Liver (tissue), 9 donors: ENCODE data around the gene GMDS. TPM values are rescaled to one million over a fixed set of nuclear protein-coding genes. Genes with fewer than 3 reads are reported as not detected.

Experiments used
- DNase-seq: peaks from one replicate; pipeline ENCODE4 v3.0.0-alpha.2; 2017; ENCODE audit warnings: low spot score
- H3K27ac ChIP-seq, 2 donors: one replicate each; pipeline ENCODE4 v1.7.0; 2013; ENCODE audit warnings: inconsistent platforms in 2 of 2, low read length in 2 of 2, control low read depth in 1 of 2, low read depth in 1 of 2, mild to moderate bottlenecking in 1 of 2
- H3K27me3 ChIP-seq, 4 donors: one replicate each; pipeline versions ENCODE4 v1.6.1 to v1.7.0; 2013; ENCODE audit warnings: low read length in 3 of 4, inconsistent platforms in 1 of 4, mild to moderate bottlenecking in 1 of 4, moderate library complexity in 1 of 4; ENCODE audit not compliant: control insufficient read depth in 4 of 4, insufficient read depth in 4 of 4
- H3K36me3 ChIP-seq, 4 donors: one replicate each; pipeline versions ENCODE4 v1.6.1 to v1.7.0; 2013; ENCODE audit warnings: low read length in 3 of 4, mild to moderate bottlenecking in 3 of 4, low read depth in 1 of 4, moderate library complexity in 1 of 4; ENCODE audit not compliant: control insufficient read depth in 4 of 4, insufficient read depth in 3 of 4
- H3K4me1 ChIP-seq, 4 donors: one replicate each; pipeline versions ENCODE4 v1.6.1 to v1.7.0; 2013; ENCODE audit warnings: low read length in 3 of 4, mild to moderate bottlenecking in 3 of 4, moderate library complexity in 1 of 4; ENCODE audit not compliant: control insufficient read depth in 4 of 4, insufficient read depth in 4 of 4
- H3K4me3 ChIP-seq, 3 donors: one replicate each; pipeline versions ENCODE4 v1.6.1 to v1.7.0; 2013; ENCODE audit warnings: low read length in 3 of 3, control low read depth in 1 of 3, low read depth in 1 of 3, mild to moderate bottlenecking in 1 of 3
- H3K9ac ChIP-seq, 2 donors: one replicate each; pipeline ENCODE4 v1.7.0; 2013; ENCODE audit warnings: low read length in 2 of 2, mild to moderate bottlenecking in 2 of 2, moderate library complexity in 2 of 2, control low read depth in 1 of 2, low read depth in 1 of 2
- H3K9me3 ChIP-seq, 4 donors: one replicate each; pipeline versions ENCODE4 v1.6.1 to v1.7.0; 2013; ENCODE audit warnings: low read length in 3 of 4; ENCODE audit not compliant: control insufficient read depth in 4 of 4
- CTCF ChIP-seq: fragments of 150-350 bp; IDR thresholded peaks from 2 replicates; pipeline ENCODE4 v1.5.1; 2017; ENCODE audit warnings: improper control_type of control experiment, low read depth, low read length; ENCODE audit not compliant: missing input control
- EGR1 ChIP-seq, 2 donors: IDR thresholded peaks; 2 replicates each; pipeline ENCODE4 v1.6.1; 2016 to 2018; ENCODE audit warnings: antibody characterized with exemption in 2 of 2, low read depth in 2 of 2
- FOXA1 ChIP-seq: IDR thresholded peaks from 2 replicates; pipeline ENCODE4 v1.6.1; 2016; ENCODE audit warnings: antibody characterized with exemption
- FOXA2 ChIP-seq: IDR thresholded peaks from 2 replicates; pipeline ENCODE4 v1.6.1; 2016; ENCODE audit warnings: antibody characterized with exemption
- GABPA ChIP-seq, 2 donors: IDR thresholded peaks in 1 of 2; conservative IDR thresholded peaks in 1 of 2; 2 replicates each; pipeline ENCODE4 v1.6.1; 2016; ENCODE audit warnings: antibody characterized with exemption in 2 of 2, mild to moderate bottlenecking in 1 of 2, moderate library complexity in 1 of 2
- HNF4A ChIP-seq, 2 donors: conservative IDR thresholded peaks; 2 replicates each; pipeline ENCODE4 v1.6.1; 2016; ENCODE audit warnings: antibody characterized with exemption in 2 of 2, mild to moderate bottlenecking in 2 of 2
- HNF4G ChIP-seq: IDR thresholded peaks from 2 replicates; pipeline ENCODE4 v1.6.1; 2016; ENCODE audit warnings: antibody characterized with exemption
- JUND ChIP-seq, 2 donors: IDR thresholded peaks; 2 replicates each; pipeline ENCODE4 v1.6.1; 2016; ENCODE audit warnings: antibody characterized with exemption in 2 of 2
- MAX ChIP-seq: IDR thresholded peaks from 2 replicates; pipeline ENCODE4 v1.6.1; 2016; ENCODE audit warnings: antibody characterized with exemption
- NR2F2 ChIP-seq: IDR thresholded peaks from 2 replicates; pipeline ENCODE4 v1.6.1; 2016; ENCODE audit warnings: antibody characterized with exemption
- RAD21 ChIP-seq, 2 donors: IDR thresholded peaks; 2 replicates each; pipeline ENCODE4 v1.6.1; 2016; ENCODE audit warnings: antibody characterized with exemption in 2 of 2, mild to moderate bottlenecking in 2 of 2
- REST ChIP-seq: IDR thresholded peaks from 2 replicates; pipeline ENCODE4 v1.6.1; 2016; ENCODE audit warnings: antibody characterized with exemption, mild to moderate bottlenecking
- RXRA ChIP-seq, 2 donors: IDR thresholded peaks; 2 replicates each; pipeline ENCODE4 v1.6.1; 2017 to 2018; ENCODE audit warnings: antibody characterized with exemption in 2 of 2, mild to moderate bottlenecking in 1 of 2
- SP1 ChIP-seq: IDR thresholded peaks from 2 replicates; pipeline ENCODE4 v1.6.1; 2018; ENCODE audit warnings: antibody characterized with exemption, mild to moderate bottlenecking
- TAF1 ChIP-seq: conservative IDR thresholded peaks from 2 replicates; pipeline ENCODE4 v1.6.1; 2016; ENCODE audit warnings: antibody characterized with exemption, mild to moderate bottlenecking
- YY1 ChIP-seq: IDR thresholded peaks from 2 replicates; pipeline ENCODE4 v1.6.1; 2016; ENCODE audit warnings: antibody characterized with exemption, mild to moderate bottlenecking
- ZBTB33 ChIP-seq: IDR thresholded peaks from 2 replicates; pipeline ENCODE4 v1.6.1; 2016; ENCODE audit warnings: antibody characterized with exemption
- WGBS: extraction: QIAGEN DNeasy Blood & Tissue Kit; methylation state at CpG from one replicate; pipeline ENCODE4 v1.1.7; 2013; 5-methylcytosine and 5-hydroxymethylcytosine counted together
- polyA plus RNA-seq, 2 donors: library from polyadenylated mRNA; stranded (reverse) in 1 of 2; unstranded in 1 of 2; fragments of 200-250 nt in 1 of 2; fragments of >200 nt in 1 of 2; fragmentation: Nextera tagmentation in 1 of 2; extraction: Ambion mirVana in 1 of 2; gene quantifications; one replicate each; pipeline versions ENCODE4 v1.2.1 to v1.2.3, GENCODE V29; 2013 to 2015
- total RNA-seq, 2 donors: library from RNA; depleted of rRNA; stranded (reverse); fragments of >200 nt; gene quantifications; one replicate each; pipeline ENCODE4 v1.2.3, GENCODE V29; 2014
- TF ChIP-seq, protein P1 (sequence below): IDR thresholded peaks from 2 replicates; pipeline ENCODE4 v1.6.1; 2016; ENCODE audit warnings: antibody characterized with exemption
- donor health status: healthy.
- donor health status: healthy.
- donor health status: healthy.
- donor health status: healthy.
- donor health status: healthy.

Gene GMDS
- total and polyA plus RNA-seq, 4 donors = 3.5 to 15.6 (median 13.0) TPM

DNA sequence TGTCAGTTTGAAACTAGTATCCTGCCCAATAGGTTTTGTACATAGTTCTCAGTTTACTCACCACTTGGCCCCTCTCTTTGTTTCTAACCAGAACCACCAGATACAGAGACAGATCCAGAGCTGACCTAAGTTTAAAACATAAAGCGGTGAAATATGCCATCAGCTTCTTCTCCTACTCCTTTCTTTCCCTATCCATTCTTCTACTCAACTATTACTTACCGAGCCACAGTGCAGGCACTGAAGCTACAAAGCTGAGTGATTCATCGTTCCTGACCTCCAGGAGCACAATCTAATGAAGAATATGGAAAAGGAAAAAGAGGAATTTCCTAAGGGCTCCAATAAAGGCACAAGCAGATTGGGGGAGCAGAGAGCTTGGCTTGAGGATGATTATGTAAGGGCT lies 349.7 kb downstream of the GMDS start:
- Histone ChIP-seq H3K27ac (no peak overlapping the region), H3K4me1 (no peaks in the 10 kb centered on the region), H3K9ac (no peak overlapping the region), H3K27me3 (no peaks in the 10 kb centered on the region), H3K4me3 (no peak overlapping the region), H3K36me3 (no peaks in the 10 kb centered on the region), H3K9me3 (no peaks in the 10 kb centered on the region)
- no peak for DNase-seq
- TF ChIP-seq JUND (IDR thresholded peaks at IDR 0.05) (no peak), NR2F2 (no peak), HNF4A (conservative IDR thresholded peaks at IDR 0.05) (no peak), CTCF (no peak), ZBTB33 (no peak), RXRA (IDR thresholded peaks at IDR 0.05) (no peak), RAD21 (IDR thresholded peaks at IDR 0.05) (no peak), MAX (no peak), FOXA2 (no peak), HNF4G (no peak), FOXA1 (no peak), GABPA (IDR thresholded peaks at IDR 0.05 in 1 of 2, conservative IDR thresholded peaks at IDR 0.05 in 1 of 2) (no peak), YY1 (no peak), EGR1 (IDR thresholded peaks at IDR 0.05; ENCODE audit: low read depth in 2 of 2) (no peak), TAF1 (no peak), REST (no peak), SP1 (no peak)
- TF ChIP-seq, protein P1, sequence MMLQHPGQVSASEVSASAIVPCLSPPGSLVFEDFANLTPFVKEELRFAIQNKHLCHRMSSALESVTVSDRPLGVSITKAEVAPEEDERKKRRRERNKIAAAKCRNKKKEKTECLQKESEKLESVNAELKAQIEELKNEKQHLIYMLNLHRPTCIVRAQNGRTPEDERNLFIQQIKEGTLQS = no peak
- WGBS = 95% methylated on average over 3 of the region's 3 CpGs

DNA sequence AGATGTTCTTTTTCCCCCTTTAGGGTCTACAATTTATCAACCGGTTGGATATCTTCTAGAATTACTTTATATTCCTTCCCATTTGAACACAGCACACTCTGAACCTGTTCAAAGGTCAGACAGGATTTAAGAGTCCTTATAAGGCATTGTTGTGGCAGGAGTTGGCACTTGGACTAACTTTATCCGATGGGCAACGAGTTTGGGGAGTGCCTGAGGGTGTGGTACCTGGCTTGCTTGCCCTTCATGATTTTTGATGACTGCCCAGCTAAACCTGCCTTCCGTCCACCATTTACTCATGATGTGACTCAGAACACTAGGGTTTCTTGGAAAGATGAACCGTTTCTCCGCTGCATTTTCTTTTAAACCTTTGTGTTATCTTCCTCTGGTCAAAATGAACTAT lies 350.5 kb downstream of the GMDS start:
- no peak for DNase-seq
- 87% methylated on average over 6 of the region's 6 CpGs for WGBS

More for the DNA sequence above, 350.5 kb downstream of the GMDS start:
- no peak overlapping the region for H3K27ac ChIP-seq
- no peak for TF ChIP-seq JUND (IDR thresholded peaks at IDR 0.05)
- no peak for TF ChIP-seq CTCF
- TF ChIP-seq MAX = no peak
- H3K9ac ChIP-seq = no peak overlapping the region
- no peaks in the 10 kb centered on the region for H3K27me3 ChIP-seq
- H3K9me3 ChIP-seq = no peaks in the 10 kb centered on the region
- no peaks in the 10 kb centered on the region for H3K36me3 ChIP-seq
- no peak overlapping the region for H3K4me3 ChIP-seq
- no peaks in the 10 kb centered on the region for H3K4me1 ChIP-seq
